Nephron progenitor cell (in vitro differentiated cells): Measurements from ENCODE around the gene HCN2.
A peak's percentile ranks its signal among the peaks of the same experiment; 100 is the strongest.

Experiments used
- DNase-seq: peaks from one replicate; pipeline ENCODE4 v3.0.0; 2021
- H3K27ac Mint-ChIP-seq: 2 replicates; pipeline ENCODE4 v1.8.0; 2021; ENCODE audit warnings: mild to moderate bottlenecking, moderate library complexity, mixed read lengths
- H3K27me3 Mint-ChIP-seq: 2 replicates; pipeline ENCODE4 v1.8.0; 2021; ENCODE audit warnings: mild to moderate bottlenecking, low read depth, mixed read lengths; ENCODE audit not compliant: poor library complexity
- H3K36me3 Mint-ChIP-seq: 2 replicates; pipeline ENCODE4 v1.8.0; 2021; ENCODE audit warnings: low read depth, mixed read lengths
- H3K4me1 Mint-ChIP-seq: 2 replicates; pipeline ENCODE4 v1.8.0; 2021; ENCODE audit warnings: mixed read lengths
- H3K4me3 Mint-ChIP-seq: 2 replicates; pipeline ENCODE4 v1.8.0; 2021; ENCODE audit warnings: mild to moderate bottlenecking, moderate library complexity, mixed read lengths
- H3K9me3 Mint-ChIP-seq: 2 replicates; pipeline ENCODE4 v1.8.0; 2021; ENCODE audit warnings: mild to moderate bottlenecking, moderate library complexity, mixed read lengths
- TF ChIP-seq, protein P1 (sequence below): fragments of 200-600 bp; sonication (generic); IDR thresholded peaks from 2 replicates; pipeline ENCODE4 v1.5.0; 2021; ENCODE audit warnings: antibody characterized with exemption

The HCN2 gene

DNA sequence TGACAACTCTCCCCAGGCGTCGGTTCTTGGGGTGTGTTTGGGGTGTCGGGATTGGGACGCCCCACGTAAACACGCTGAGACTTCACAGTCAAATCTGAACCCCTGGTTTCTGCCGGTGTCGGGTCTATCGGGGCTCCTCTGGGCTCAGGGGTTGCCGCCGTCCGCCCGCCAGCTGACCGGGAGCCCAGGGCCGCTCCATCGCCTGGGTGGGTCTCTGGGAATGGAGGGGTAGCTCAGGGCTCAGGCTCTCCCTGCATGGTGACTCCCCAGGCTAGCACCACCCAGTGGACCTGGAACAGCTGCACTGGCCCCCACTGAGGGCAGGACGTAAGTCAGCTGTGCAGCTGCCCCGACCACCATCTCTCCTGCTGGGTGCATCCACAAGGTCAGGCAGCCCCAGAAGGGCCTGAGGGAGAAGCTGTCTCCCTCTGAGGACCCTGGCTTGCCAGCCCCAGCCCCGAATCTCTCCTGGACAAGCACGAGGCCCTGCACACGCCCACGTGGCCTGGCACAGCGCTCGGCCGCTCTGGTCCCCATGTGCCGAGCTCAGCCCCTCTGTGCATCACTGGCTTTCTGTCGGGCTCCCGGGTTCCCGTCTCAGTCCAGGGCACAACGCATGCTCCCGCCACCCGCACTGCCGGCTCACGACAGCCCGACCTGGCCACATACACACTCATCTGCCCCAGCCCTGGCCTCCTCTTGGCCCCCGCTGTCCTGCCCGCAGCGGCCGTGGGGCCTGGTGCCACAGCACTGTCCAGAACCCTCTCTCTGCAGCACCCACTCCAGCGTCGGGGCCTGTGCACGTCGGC, 67.3 kb downstream of the HCN2 start:
- Mint-ChIP-seq H3K27ac (peak overlapping the region; percentile 42), H3K4me3 (no peak overlapping the region), H3K27me3 (no peaks in the 10 kb centered on the region), H3K4me1 (peaks cover 40% of the 10 kb centered on the region), H3K36me3 (peaks cover 5% of the 10 kb centered on the region), H3K9me3 (no peaks in the 10 kb centered on the region)
- no peak for DNase-seq
- TF ChIP-seq, protein P1, sequence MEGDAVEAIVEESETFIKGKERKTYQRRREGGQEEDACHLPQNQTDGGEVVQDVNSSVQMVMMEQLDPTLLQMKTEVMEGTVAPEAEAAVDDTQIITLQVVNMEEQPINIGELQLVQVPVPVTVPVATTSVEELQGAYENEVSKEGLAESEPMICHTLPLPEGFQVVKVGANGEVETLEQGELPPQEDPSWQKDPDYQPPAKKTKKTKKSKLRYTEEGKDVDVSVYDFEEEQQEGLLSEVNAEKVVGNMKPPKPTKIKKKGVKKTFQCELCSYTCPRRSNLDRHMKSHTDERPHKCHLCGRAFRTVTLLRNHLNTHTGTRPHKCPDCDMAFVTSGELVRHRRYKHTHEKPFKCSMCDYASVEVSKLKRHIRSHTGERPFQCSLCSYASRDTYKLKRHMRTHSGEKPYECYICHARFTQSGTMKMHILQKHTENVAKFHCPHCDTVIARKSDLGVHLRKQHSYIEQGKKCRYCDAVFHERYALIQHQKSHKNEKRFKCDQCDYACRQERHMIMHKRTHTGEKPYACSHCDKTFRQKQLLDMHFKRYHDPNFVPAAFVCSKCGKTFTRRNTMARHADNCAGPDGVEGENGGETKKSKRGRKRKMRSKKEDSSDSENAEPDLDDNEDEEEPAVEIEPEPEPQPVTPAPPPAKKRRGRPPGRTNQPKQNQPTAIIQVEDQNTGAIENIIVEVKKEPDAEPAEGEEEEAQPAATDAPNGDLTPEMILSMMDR, result no peak

DNA sequence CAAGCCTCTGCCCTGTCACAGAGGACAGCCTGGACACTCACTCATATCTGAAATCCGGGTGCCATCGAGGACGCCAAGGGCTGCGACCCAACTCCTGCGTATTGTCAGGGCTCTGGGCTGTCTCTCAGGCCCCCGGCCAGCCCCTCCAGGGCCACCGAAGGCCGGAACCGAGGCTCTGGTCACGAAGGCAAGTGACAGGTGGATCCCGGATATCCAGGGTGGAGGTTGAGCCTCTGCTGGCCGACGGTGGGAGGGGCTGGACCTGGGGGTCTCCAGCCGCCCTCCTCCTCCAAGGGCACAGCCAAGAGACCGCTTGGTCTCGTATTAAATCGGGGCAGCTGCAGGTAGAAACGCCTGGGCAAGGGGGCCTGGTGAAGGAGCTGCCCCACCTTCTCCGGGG, 67.9 kb downstream of the HCN2 start:
- peaks cover 5% of the 10 kb centered on the region for H3K36me3 Mint-ChIP-seq
- peaks cover 41% of the 10 kb centered on the region for H3K4me1 Mint-ChIP-seq
- TF ChIP-seq, protein P1, result no peak
- no peaks in the 10 kb centered on the region for H3K9me3 Mint-ChIP-seq
- DNase-seq, result no peak
- H3K4me3 Mint-ChIP-seq, result no peak overlapping the region
- peak overlapping the region; percentile 42 for H3K27ac Mint-ChIP-seq
- no peaks in the 10 kb centered on the region for H3K27me3 Mint-ChIP-seq

DNA sequence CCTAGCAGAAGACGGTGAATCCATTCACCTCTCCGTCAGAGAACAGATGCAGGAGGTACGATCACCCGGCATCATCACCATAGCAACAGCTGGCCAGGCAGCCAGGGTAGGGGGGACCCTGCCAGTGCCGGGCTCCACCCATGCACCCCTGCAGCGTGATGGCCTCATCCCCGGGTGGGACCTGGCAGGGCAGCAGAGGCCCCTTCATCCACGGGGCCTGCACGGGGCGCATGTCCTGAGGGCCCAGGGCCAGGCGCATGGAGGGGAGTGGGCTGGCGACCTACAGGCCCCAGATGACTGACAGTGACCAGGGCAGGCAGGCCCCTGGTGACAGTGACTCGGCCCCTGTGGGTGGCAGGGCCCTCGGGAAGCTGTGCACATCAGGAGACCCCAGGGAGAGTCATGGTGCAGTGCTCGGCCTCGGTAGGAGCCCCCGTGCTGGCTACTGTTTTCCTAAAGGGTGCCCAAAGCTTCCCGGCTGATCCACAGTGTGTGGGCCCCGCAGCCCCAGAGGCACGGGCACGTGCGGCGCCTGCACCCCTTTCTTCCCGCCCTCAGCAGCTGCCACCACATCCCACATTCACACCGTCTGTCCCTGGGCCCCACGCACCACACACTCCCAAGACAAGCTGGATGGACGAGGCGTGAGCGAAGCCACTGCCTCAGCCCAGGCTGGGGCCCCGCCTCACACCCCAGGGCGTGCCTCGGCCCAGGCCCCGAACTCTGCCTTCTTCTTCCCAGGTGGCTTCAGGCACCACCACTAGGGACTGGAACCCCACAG, 68.6 kb downstream of the HCN2 start:
- no peaks in the 10 kb centered on the region for H3K9me3 Mint-ChIP-seq
- H3K27me3 Mint-ChIP-seq, result no peaks in the 10 kb centered on the region
- no peak for DNase-seq
- TF ChIP-seq, protein P1, result no peak
- H3K4me3 Mint-ChIP-seq, result no peak overlapping the region
- H3K27ac Mint-ChIP-seq, result no peak overlapping the region
- peaks cover 41% of the 10 kb centered on the region for H3K4me1 Mint-ChIP-seq
- H3K36me3 Mint-ChIP-seq, result peaks cover 5% of the 10 kb centered on the region

DNA sequence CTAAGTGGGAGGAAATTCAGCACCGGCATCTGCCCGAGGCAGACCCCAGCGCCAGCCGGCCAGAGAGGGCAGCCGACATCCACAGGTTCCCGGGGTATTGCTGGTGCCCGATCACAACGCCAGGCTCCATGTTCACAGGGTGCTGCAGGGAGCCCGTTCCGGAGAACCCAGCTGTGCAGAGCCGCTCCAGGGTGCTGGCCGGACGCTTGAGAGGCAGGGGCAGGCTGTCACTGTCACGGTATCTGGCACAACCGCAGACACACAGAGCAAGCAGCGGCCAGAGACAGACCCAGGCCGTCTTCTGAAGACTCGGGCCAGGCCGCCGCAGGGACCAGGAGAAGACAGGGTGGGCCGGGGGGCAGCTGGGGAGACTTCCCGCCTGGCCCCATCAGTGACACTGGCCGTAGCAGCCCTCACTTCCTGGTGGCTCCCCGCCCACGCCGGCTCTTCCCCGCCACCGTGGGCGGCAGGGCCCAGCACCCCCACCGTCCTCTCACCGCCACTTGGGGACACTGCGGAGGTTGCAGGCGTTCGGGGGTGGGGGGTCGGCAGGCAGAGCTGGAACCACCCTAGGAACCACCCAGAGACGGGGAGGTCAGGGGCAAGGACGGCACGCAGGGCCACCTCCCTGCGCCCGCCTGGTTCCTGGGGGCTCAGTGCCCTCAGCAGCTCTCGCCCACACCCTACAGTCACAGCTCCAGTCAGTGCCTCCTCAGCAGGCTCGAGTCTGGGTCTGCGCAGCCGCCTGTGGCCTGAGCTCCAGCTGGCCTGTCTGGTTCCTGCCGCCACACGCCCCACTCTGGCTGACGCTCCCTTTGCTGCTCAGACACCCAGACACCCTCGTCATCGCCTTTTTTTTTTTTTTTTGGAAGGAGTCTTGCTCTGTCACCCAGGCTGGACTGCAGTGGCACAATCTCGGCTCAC, 69.5 kb downstream of the HCN2 start:
- Mint-ChIP-seq H3K4me3 (no peak overlapping the region), H3K4me1 (peaks cover 41% of the 10 kb centered on the region), H3K36me3 (peaks cover 5% of the 10 kb centered on the region), H3K27ac (peak overlapping the region; percentile 54), H3K9me3 (no peaks in the 10 kb centered on the region), H3K27me3 (peaks cover under 1% of the 10 kb centered on the region)
- DNase-seq, result no peak
- TF ChIP-seq, protein P1, result no peak

DNA sequence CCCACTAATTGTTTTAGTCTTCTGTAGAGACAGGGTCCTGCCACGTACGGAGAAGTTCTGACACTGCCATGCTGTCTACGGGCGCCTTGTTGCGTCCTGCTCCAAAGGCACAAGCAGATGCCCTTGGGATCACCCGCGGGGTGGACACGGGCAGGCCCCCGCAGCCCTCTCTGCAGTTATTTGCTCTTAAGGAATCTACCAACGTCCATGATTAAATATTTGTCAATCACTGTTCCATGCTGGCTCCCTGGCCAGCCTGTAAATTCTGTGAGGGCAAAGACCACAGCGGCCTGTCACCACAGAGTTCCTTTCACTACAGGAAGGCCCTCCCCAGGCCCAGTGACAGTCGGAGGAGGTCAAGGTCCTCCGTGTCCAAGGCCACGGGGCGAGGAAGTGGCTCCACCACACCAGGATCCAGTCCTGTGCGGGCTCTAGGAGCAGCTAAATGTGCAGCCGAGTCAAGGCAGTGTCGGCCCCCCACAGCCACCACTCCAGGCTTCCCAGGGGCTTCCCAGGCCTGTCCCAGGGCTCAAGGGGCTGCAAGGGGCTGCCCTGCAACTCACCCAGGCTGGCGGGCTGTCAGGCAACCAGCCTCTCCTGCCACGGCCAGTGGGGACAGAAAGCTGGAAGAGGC, 71.2 kb downstream of the HCN2 start:
- H3K4me3 Mint-ChIP-seq, result peak overlapping the region; percentile 79
- TF ChIP-seq, protein P1, result no peak
- peaks cover 3% of the 10 kb centered on the region for H3K36me3 Mint-ChIP-seq
- H3K27me3 Mint-ChIP-seq, result peaks cover 4% of the 10 kb centered on the region
- no peak for DNase-seq
- no peaks in the 10 kb centered on the region for H3K9me3 Mint-ChIP-seq
- H3K27ac Mint-ChIP-seq, result peak overlapping the region; percentile 36
- peaks cover 28% of the 10 kb centered on the region for H3K4me1 Mint-ChIP-seq
